ENCODE results near the gene SDSL.

Gene SDSL

DNA sequence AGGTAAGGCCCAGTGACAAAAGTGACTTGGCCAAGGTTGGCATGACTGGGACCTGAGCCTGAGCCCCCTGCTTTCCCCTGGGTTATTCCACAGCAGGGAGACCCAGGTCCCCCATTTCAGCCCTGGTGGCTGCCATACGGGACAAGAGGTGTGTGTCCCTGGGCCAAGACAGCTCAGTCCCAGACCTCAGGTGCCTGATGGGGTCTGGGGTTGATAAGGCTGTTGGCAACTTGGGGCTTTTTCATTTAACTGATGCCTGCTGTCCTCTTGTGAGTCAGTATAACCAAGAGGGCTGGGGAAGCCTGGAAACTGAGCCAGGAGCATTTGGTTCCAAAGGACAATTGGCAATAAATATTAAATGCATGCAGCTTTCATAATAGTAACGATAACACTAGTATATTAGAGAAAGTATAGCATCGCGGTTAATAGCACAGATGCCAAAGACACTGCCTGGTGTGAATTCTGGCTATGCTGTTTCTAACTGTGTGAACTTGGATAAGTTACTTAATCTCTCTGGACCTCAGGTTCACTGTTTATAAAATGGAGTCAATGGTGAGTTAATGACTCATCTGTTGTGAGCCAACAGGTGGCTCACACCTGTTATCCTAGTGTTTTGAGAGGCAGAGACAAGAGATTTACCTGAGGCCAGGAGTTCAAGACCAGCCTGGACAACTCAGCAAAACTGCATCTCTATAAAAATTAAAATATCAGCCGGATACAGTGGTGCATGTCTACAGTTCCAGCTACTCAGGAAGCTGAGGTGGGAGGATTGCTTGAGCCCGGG is 898 bp downstream of the SDSL start:
- H3K9ac ChIP-seq (ENCODE audit: low read depth, low read length, poor library complexity, severe bottlenecking), result peak overlapping the region; percentile 71
- H3K9me2 ChIP-seq (replicated peaks; ENCODE audit: low read depth, low read length), result no peaks in the 10 kb centered on the region
- H3K4me2 ChIP-seq (ENCODE audit: low read depth, low read length, poor library complexity, severe bottlenecking), result peak overlapping the region; percentile 67
- H3K36me3 ChIP-seq (ENCODE audit: insufficient read depth, low read length), result no peaks in the 10 kb centered on the region
- H3K9me3 ChIP-seq (ENCODE audit: insufficient read depth, low read depth, low read length), result no peaks in the 10 kb centered on the region
- H3K79me2 ChIP-seq (ENCODE audit: insufficient read depth, low read length), result no peaks in the 10 kb centered on the region
- H4K20me1 ChIP-seq (ENCODE audit: insufficient read depth, low read length, poor library complexity, severe bottlenecking), result no peaks in the 10 kb centered on the region
- TF ChIP-seq, protein P1, sequence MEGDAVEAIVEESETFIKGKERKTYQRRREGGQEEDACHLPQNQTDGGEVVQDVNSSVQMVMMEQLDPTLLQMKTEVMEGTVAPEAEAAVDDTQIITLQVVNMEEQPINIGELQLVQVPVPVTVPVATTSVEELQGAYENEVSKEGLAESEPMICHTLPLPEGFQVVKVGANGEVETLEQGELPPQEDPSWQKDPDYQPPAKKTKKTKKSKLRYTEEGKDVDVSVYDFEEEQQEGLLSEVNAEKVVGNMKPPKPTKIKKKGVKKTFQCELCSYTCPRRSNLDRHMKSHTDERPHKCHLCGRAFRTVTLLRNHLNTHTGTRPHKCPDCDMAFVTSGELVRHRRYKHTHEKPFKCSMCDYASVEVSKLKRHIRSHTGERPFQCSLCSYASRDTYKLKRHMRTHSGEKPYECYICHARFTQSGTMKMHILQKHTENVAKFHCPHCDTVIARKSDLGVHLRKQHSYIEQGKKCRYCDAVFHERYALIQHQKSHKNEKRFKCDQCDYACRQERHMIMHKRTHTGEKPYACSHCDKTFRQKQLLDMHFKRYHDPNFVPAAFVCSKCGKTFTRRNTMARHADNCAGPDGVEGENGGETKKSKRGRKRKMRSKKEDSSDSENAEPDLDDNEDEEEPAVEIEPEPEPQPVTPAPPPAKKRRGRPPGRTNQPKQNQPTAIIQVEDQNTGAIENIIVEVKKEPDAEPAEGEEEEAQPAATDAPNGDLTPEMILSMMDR (conservative IDR thresholded peaks at IDR 0.05; ENCODE audit: low read length), result no peak
- no peak for TF ChIP-seq EZH2phosphoT487 (IDR thresholded peaks at IDR 0.05; ENCODE audit: borderline replicate concordance)
- no peaks in the 10 kb centered on the region for H3K27me3 ChIP-seq (ENCODE audit: insufficient read depth, low read length, poor library complexity, severe bottlenecking)
- no peaks in the 10 kb centered on the region for H3F3A ChIP-seq (ENCODE audit: low read depth)
- peak overlapping the region; percentile 75 for H3K4me3 ChIP-seq (ENCODE audit: low read length, poor library complexity, severe bottlenecking)
- H3K4me1 ChIP-seq (ENCODE audit: insufficient read depth, low read length, poor library complexity, severe bottlenecking), result no peaks in the 10 kb centered on the region
- H2AFZ ChIP-seq (ENCODE audit: low read length), result no peak overlapping the region

DNA sequence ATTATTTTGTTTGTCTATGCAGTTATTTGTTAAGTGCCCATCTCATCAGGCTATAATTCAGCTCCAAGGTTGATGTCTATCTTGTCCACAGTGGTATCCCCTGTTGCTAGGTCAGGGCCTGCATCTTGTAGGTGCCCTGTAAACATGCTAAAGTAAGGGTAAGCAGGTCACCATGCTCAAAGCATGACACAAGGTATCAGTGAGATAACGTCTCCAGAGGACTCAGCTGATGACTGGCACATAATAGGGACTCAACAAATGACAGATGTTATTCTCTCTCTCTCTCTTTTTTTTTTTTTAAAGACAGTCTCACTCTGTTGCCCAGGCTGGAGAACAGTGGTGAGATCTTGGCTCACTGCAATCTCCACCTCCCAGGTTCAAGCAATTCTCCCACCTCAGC is 2.3 kb downstream of the SDSL start:
- H2AFZ ChIP-seq (ENCODE audit: low read length), result no peak overlapping the region
- H3K4me1 ChIP-seq (ENCODE audit: insufficient read depth, low read length, poor library complexity, severe bottlenecking), result no peaks in the 10 kb centered on the region
- no peak overlapping the region for H3K4me3 ChIP-seq (ENCODE audit: low read length, poor library complexity, severe bottlenecking)
- no peak overlapping the region for H3K4me2 ChIP-seq (ENCODE audit: low read depth, low read length, poor library complexity, severe bottlenecking)
- H3K9ac ChIP-seq (ENCODE audit: low read depth, low read length, poor library complexity, severe bottlenecking), result no peak overlapping the region
- H3K27me3 ChIP-seq (ENCODE audit: insufficient read depth, low read length, poor library complexity, severe bottlenecking), result no peaks in the 10 kb centered on the region
- H3F3A ChIP-seq (ENCODE audit: low read depth), result no peaks in the 10 kb centered on the region
- no peaks in the 10 kb centered on the region for H3K79me2 ChIP-seq (ENCODE audit: insufficient read depth, low read length)
- no peaks in the 10 kb centered on the region for H3K36me3 ChIP-seq (ENCODE audit: insufficient read depth, low read length)
- H4K20me1 ChIP-seq (ENCODE audit: insufficient read depth, low read length, poor library complexity, severe bottlenecking), result no peaks in the 10 kb centered on the region
- no peaks in the 10 kb centered on the region for H3K9me3 ChIP-seq (ENCODE audit: insufficient read depth, low read depth, low read length)
- no peak for TF ChIP-seq EZH2phosphoT487 (IDR thresholded peaks at IDR 0.05; ENCODE audit: borderline replicate concordance)
- TF ChIP-seq, protein P1 (conservative IDR thresholded peaks at IDR 0.05; ENCODE audit: low read length), result no peak
- no peaks in the 10 kb centered on the region for H3K9me2 ChIP-seq (replicated peaks; ENCODE audit: low read depth, low read length)

- no peaks in the 10 kb centered on the region for H4K20me1 ChIP-seq (ENCODE audit: insufficient read depth, low read length, poor library complexity, severe bottlenecking)
- no peak overlapping the region for H3K4me3 ChIP-seq (ENCODE audit: low read length, poor library complexity, severe bottlenecking)
- no peaks in the 10 kb centered on the region for H3K79me2 ChIP-seq (ENCODE audit: insufficient read depth, low read length)
- TF ChIP-seq, protein P1 (conservative IDR thresholded peaks at IDR 0.05; ENCODE audit: low read length), result peak; percentile 95
- no peak for TF ChIP-seq EZH2phosphoT487 (IDR thresholded peaks at IDR 0.05; ENCODE audit: borderline replicate concordance)
- H3K9me3 ChIP-seq (ENCODE audit: insufficient read depth, low read depth, low read length), result no peaks in the 10 kb centered on the region
- no peaks in the 10 kb centered on the region for H3F3A ChIP-seq (ENCODE audit: low read depth)
- no peaks in the 10 kb centered on the region for H3K36me3 ChIP-seq (ENCODE audit: insufficient read depth, low read length)
- H2AFZ ChIP-seq (ENCODE audit: low read length), result no peak overlapping the region
- no peaks in the 10 kb centered on the region for H3K27me3 ChIP-seq (ENCODE audit: insufficient read depth, low read length, poor library complexity, severe bottlenecking)
- no peak overlapping the region for H3K9ac ChIP-seq (ENCODE audit: low read depth, low read length, poor library complexity, severe bottlenecking)
- no peak overlapping the region for H3K4me2 ChIP-seq (ENCODE audit: low read depth, low read length, poor library complexity, severe bottlenecking)
- no peaks in the 10 kb centered on the region for H3K9me2 ChIP-seq (replicated peaks; ENCODE audit: low read depth, low read length)
- H3K4me1 ChIP-seq (ENCODE audit: insufficient read depth, low read length, poor library complexity, severe bottlenecking), result no peaks in the 10 kb centered on the region
Measured at GRCh38 chr12:113424915-113425823, 3.0 kb downstream of the SDSL start.

Data from Loucy (cell line).